GM12865 (cell line): ENCODE data around the gene ACIN1.

ENCODE experiments used
- DNase-seq: peaks from one replicate; pipeline ENCODE4 v3.0.0; 2010; ENCODE audit warnings: low read depth
- H3K4me3 ChIP-seq: 2 replicates; pipeline ENCODE4 v1.5.1; 2011; ENCODE audit warnings: mild to moderate bottlenecking, low read depth, low read length, control low read depth
- CTCF ChIP-seq: IDR thresholded peaks from 2 replicates; pipeline ENCODE4 v1.5.1; 2011; ENCODE audit warnings: low read length, control low read depth, low read depth, inconsistent platforms; ENCODE audit not compliant: insufficient read depth; ENCODE audit errors: missing control alignments

The ACIN1 gene

DNA sequence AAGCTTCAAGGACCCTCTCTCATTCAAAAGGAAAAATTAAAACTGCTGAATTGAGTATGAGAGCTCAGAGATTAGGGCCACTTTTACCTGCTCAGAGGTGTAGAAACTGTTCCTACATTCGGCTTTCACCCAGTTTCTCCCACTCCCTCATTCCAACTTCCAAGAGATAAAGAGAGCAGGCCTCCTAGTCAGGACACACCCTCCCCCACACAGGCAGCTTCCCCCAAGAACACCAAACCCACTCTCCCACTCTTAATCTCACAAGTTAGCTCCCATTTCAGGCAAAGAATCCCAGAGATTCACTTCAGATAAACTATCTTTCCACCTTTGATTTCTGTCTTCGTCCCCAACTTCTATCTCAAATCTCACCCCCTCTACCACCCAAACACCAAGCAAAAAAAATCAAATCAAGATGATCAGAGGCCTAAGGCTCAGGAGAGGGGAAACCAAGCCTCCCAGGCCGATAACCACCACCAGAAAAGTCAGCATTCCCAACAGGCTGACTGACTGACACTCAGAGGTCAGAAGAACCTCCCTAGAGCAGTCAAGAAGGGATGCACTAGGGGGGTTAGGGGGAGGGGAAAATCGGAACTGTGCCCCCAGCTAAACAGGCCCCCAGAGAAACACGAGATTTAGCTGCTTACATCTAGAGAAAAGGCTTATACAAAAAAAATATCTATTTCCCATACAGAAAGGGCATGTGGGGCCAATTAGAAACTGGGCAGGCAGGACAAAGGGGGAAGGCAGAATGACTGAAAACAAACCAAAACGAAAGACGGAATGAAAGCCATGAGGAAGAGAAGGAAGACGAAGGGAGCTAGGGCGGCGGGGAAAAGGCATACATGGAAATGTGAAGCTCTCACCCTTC, 24.4 kb downstream of the ACIN1 start:
- no peak for DNase-seq
- peak overlapping the region; percentile 87 for H3K4me3 ChIP-seq
- TF ChIP-seq CTCF: no peak

DNA sequence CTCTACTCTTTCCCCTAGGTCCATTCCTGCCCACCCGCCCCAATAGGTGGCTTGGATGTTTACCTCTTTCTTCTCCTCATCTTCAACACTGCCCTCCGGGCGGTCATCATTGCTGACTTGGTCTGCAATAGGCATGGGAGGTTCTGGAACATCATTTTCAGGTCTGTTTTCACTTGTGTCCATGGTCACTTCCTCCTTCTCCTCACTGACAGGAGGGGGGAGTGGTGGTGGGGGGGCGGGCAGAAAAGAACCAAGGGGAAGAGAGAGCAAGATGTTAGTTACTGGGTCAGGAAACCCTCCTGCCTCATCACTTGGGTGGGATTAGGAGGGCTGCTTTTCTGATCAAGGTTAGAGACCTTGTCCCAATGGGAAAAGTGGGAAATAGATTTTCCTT, 25.5 kb downstream of the ACIN1 start:
- no peak overlapping the region for H3K4me3 ChIP-seq
- DNase-seq: no peak
- no peak for TF ChIP-seq CTCF

DNA sequence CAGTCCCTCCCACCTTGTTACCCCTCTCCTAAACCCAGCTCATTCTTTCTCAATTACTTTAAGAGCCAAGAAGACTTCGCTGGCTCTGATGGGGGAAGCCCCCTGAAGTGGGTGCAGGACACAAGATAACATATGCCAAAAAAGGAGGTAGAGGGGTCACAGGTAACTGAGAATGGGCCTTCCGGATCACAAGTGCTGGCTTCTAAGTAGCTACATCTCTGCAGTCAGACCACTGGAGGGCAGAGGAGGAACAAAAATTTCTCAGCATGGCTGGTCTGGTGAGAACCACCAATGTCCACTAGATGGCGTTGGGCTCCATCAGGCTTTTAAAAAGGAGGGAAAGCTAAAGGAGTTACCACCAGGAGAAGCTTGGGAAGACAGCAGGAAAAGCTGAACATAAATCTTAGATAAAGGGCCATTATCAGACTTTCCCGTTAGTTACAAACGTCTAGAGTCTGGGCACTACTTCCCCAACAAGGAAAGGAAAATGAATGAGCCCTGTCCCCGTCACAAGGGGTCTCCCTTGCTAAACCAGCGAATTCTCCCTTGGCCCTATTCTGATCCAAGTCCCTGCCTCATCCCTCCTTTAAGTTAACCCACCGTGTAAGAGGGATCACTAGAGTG, 26.0 kb downstream of the ACIN1 start:
- peak; percentile 90 for DNase-seq
- peak; percentile 98 for TF ChIP-seq CTCF
- no peak overlapping the region for H3K4me3 ChIP-seq

DNA sequence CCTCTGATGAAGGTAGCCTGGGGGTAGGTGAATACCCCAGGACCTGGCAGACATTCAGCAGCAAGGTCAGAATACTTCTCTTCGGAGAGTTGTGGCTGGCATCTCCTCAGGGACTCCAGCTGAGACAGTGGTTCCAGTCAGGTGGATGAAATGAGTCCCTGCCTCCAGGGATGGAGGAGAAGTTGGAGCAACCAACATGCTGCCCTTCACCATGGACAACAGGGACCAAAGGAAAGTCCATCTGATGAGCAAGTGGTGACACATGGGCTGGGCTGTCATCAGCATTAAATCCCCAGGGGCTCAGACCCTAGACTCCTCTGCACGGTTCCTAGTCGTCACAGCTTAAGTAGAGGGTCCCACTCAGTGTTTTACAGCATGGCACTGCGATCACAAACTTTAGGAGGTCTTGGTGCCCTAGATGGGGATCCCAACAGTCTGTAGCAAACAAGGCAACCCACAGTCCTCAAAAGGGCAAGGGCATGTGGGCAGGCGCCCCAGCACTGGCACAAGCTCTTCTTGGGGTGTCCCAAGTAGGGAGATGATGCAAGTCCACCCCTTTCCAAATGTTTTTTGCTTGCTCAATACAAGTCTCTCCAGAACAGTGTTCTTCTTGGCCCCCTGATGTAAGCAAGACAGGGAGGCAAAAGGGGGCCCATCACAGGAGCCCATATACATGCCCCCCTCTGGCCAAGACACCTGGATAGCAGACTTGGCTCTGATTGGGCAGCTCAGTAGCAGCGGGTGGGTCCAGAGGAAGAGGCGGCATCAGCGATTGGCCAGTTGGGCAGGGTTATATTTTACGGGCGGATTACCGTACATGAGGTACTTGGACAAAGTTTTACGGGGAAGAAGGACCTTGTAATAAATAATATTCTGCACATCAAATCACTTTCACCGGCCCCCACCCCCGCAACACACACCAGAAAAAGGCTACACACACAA, 26.8 kb downstream of the ACIN1 start:
- H3K4me3 ChIP-seq: no peak overlapping the region
- no peak for TF ChIP-seq CTCF
- DNase-seq: no peak

- no peak for DNase-seq
- TF ChIP-seq CTCF: no peak
- H3K4me3 ChIP-seq: no peak overlapping the region
These were observed 27.8 kb downstream of the ACIN1 start for GRCh38 chr14:23066855-23067744.

DNA sequence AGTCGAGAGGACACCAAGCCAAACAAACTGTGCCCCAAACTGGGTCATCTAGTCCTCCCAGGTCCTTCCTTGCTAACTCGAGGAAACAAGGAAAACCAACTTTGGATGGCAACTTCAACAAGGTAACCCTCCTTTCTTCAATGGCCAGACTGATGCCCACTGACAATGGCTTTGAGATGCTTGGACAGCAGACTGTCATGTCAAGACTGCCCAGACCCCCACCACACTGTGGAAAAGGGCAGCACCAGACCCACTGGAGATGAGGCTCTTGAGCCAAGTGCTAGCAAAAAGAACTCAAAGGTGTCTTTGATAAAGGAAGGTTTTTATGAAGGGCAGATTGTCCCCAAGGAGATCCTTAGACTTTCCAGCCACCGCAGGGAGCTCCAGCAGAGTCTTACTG, 28.6 kb downstream of the ACIN1 start:
- no peak for DNase-seq
- no peak overlapping the region for H3K4me3 ChIP-seq
- TF ChIP-seq CTCF: no peak
